Panc1 (cell line): ENCODE measurements around the gene GSC2. TPM values are rescaled to one million over a fixed set of nuclear protein-coding genes. Genes with fewer than 3 reads are reported as not detected.

Source experiments
- ATAC-seq: fragments of 200-7000 bp; cut with Tn5 transposase; 2 replicates; pipeline ENCODE4 v1.9.1; 2020; ENCODE audit warnings: mild to moderate bottlenecking, moderate library complexity
- BruUV-seq: library from RNA; stranded (reverse); fragments of 400-500 nt; replicated peaks from 2 replicates; lab custom pipeline; 2021; lab: Mats Ljungman, UMichigan
- CTCF ChIA-PET: fragments of 300-600 bp; sonication (Branson Sonifier 250); formaldehyde crosslinking; loops from one replicate; lab custom pipeline; 2022; ENCODE audit warnings: antibody characterized with exemption; lab: Charles Lee
- POLR2A ChIA-PET: fragments of 300-600 bp; sonication (Branson Sonifier 250); formaldehyde crosslinking; loops from one replicate; lab custom pipeline; 2022; ENCODE audit warnings: antibody characterized with exemption; lab: Charles Lee
- DNase-seq: peaks from one replicate; pipeline ENCODE4 v3.0.0-alpha.2; 2010; ENCODE audit warnings: low read depth, low spot score
- H3K27ac ChIP-seq: 2 replicates; pipeline ENCODE4 v1.5.1; 2011; ENCODE audit warnings: mild to moderate bottlenecking, low read length, inconsistent platforms
- H3K27me3 ChIP-seq: fragments of 200-500 bp; sonication (Bioruptor generic); 2 replicates; pipeline ENCODE4 v1.6.0; 2014; ENCODE audit warnings: low read length, inconsistent platforms; ENCODE audit not compliant: control insufficient read depth, insufficient read depth
- H3K36me3 ChIP-seq: fragments of 200-500 bp; sonication (Bioruptor generic); 2 replicates; pipeline ENCODE4 v1.5.1; 2014; ENCODE audit warnings: inconsistent platforms, mild to moderate bottlenecking, low read length, moderate library complexity; ENCODE audit not compliant: control insufficient read depth, insufficient read depth
- H3K4me1 ChIP-seq: 2 replicates; pipeline ENCODE4 v1.5.1; 2011; ENCODE audit warnings: inconsistent platforms, mild to moderate bottlenecking, low read length, moderate library complexity; ENCODE audit not compliant: control insufficient read depth, insufficient read depth
- H3K4me3 ChIP-seq, 2 experiments: 2 replicates each; pipeline ENCODE4 v1.5.1; 2011 to 2012; ENCODE audit warnings: low read depth in 2 of 2, low read length in 2 of 2, mild to moderate bottlenecking in 2 of 2, inconsistent platforms in 1 of 2, moderate library complexity in 1 of 2
- H3K9me3 ChIP-seq: fragments of 200-500 bp; sonication (Bioruptor generic); 2 replicates; pipeline ENCODE4 v1.5.1; 2014; ENCODE audit warnings: low read depth, mild to moderate bottlenecking, inconsistent platforms, low read length, moderate library complexity; ENCODE audit not compliant: control insufficient read depth, insufficient read depth
- CTCF ChIP-seq: fragments of 450-650 bp; IDR thresholded peaks from 2 replicates; pipeline ENCODE4 v1.5.1; 2017; ENCODE audit warnings: mild to moderate bottlenecking
- POLR2AphosphoS5 ChIP-seq: IDR thresholded peaks from 2 replicates; pipeline ENCODE4 v1.6.1; 2012; ENCODE audit warnings: mild to moderate bottlenecking, low read depth, low read length, moderate library complexity
- REST ChIP-seq, 2 experiments: IDR thresholded peaks; 2 replicates each; pipeline ENCODE4 v1.6.1; 2011 to 2012; ENCODE audit warnings: low read depth in 2 of 2, control low read depth in 1 of 2, low read length in 1 of 2, mild to moderate bottlenecking in 1 of 2, moderate library complexity in 1 of 2; ENCODE audit not compliant: insufficient read depth in 1 of 2
- SIN3A ChIP-seq: IDR thresholded peaks from 2 replicates; pipeline ENCODE4 v1.6.1; 2012; ENCODE audit warnings: low read depth, mild to moderate bottlenecking, low read length, moderate library complexity, borderline replicate concordance; ENCODE audit not compliant: insufficient read depth
- TCF7L2 ChIP-seq: IDR thresholded peaks from 2 replicates; pipeline ENCODE4 v1.6.1; 2011; ENCODE audit warnings: mild to moderate bottlenecking, low read depth, low read length, inconsistent platforms
- in situ Hi-C: cut with HindIII; loops from 2 replicates; pipeline ENCODE4 v1.10.0; 2016; ENCODE audit warnings: low sequenced_read_pairs, low pct_unique_long_range_greater_than_20kb
- intact Hi-C: fragments of 100-400 bp; cut with micrococcal nuclease; formaldehyde crosslinking; loops from one replicate; pipeline ENCODE4 v1.10.0; 2022; ENCODE audit not compliant: unreplicated experiment
- total RNA-seq: library from RNA; stranded (reverse); gene quantifications from one replicate; pipeline ENCODE4 v1.2.1, GENCODE V29; 2021; ENCODE audit not compliant: unreplicated experiment

The GSC2 gene
- total RNA-seq, 1 experiment from 2014 or later: 0.23 TPM

GRCh38 chr22:19122143-19122751 lies 27.8 kb downstream of the GSC2 start, which contains the start of gene DGCR2:
Gene DGCR2, minus strand, starts transcription at chr22:19122412. Its CDS starts 206 bp downstream, at chr22:19122206.
- intact Hi-C loops: no loop called here
- ATAC-seq (peak; percentile 98), DNase-seq (peak; percentile 54)
- no peak for TF ChIP-seq CTCF
- 0 out of 2 replicates have a peak, but pooled peaks have one; percentile 40 for TF ChIP-seq SIN3A
- TF ChIP-seq REST (IDR thresholded peaks at IDR 0.05; ENCODE audit: insufficient read depth in 1 of 2, low read depth in 2 of 2, low read length in 1 of 2): no peak
- TF ChIP-seq POLR2AphosphoS5: peak; percentile 33; the same call in 1 of the 2 replicates
- no peak for TF ChIP-seq TCF7L2
- H3K4me3 ChIP-seq: peak within 1 kb of the TSS; percentile 61 to 70
- peak within 1 kb of the TSS; percentile 70 for H3K27ac ChIP-seq
- ChIA-PET POLR2A (no interaction called here), CTCF (interaction anchor here (0.6 kb wide), 1 partner anchor 48 kb away, joined by 3 read pairs; no protein-coding TSS in a partner anchor)
- in situ Hi-C loops: no loop called here
- H3K36me3 ChIP-seq: 0 out of 2 replicates have a peak, but pooled peaks cover 3% of the 10 kb centered on the region
- H3K9me3 ChIP-seq: no peaks in the 10 kb centered on the region
- BruUV-seq: no TSS peak
- no peaks in the 10 kb centered on the region for H3K27me3 ChIP-seq
- peaks cover 8% of the 10 kb centered on the region for H3K4me1 ChIP-seq

- peak overlapping the region; percentile 61 to 70 for H3K4me3 ChIP-seq
- ATAC-seq: peak; percentile 56
- TF ChIP-seq TCF7L2: no peak
- TF ChIP-seq POLR2AphosphoS5: no peak
- TF ChIP-seq CTCF: no peak
- TF ChIP-seq SIN3A: no peak
- TF ChIP-seq REST (IDR thresholded peaks at IDR 0.05; ENCODE audit: insufficient read depth in 1 of 2, low read depth in 2 of 2, low read length in 1 of 2): no peak
- ChIA-PET CTCF (interaction anchor here (0.5 to 0.6 kb wide), 2 partner anchors 48 to 1433 kb away, joined by 3 to 6 read pairs; no protein-coding TSS in a partner anchor), POLR2A (no interaction called here)
- no TSS peak for BruUV-seq
- H3K9me3 ChIP-seq: no peaks in the 10 kb centered on the region
- 0 out of 2 replicates have a peak, but pooled peaks cover 3% of the 10 kb centered on the region for H3K36me3 ChIP-seq
- no peaks in the 10 kb centered on the region for H3K27me3 ChIP-seq
- no peak for DNase-seq
- intact Hi-C loops: no loop called here
- peak overlapping the region; percentile 70 for H3K27ac ChIP-seq
- in situ Hi-C loops: no loop called here
- H3K4me1 ChIP-seq: peaks cover 8% of the 10 kb centered on the region
These were observed 28.4 kb downstream of the GSC2 start for GRCh38 chr22:19121631-19122142.
